ENCODE data around the gene SPNS1. TPM values are rescaled to one million over a fixed set of nuclear protein-coding genes. Genes with fewer than 3 reads are reported as not detected.

Gene SPNS1
- total RNA-seq, 1 donor from 2014 or later, result 44.5 TPM

DNA sequence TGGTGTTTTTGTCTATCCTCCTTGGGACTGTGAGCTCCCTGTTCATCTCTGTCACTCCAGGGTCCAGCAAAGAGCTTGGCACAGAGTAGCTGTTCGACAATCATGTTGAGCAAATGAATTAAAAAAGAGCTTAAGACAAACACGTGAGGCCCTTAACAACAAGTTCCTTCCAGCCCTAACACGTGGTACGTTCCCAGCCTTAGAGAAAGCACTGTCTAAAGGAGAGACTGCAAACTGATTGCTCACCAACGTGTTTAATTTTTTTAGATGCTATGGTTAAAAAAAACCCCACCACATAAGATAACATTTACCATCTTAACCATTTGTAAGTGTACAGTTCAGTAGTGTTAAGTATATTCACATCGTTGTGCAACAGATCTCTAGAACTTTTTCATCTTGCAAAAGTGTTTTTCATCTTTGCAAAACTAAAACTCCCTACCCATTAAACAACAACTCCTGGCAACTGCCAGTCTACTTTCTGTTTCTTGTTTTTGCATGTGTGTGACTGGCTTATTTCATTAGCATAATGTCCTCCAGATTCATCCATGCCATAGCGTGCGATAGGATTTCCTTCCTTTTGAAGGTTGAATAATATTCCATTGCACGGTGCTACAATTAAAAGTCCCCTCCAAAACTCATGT is 38.5 kb downstream of the SPNS1 start:
- no peak overlapping the region for H3K27ac Mint-ChIP-seq
- peaks cover 7% of the 10 kb centered on the region for H3K27me3 Mint-ChIP-seq (ENCODE audit: low read depth)
- H3K36me3 Mint-ChIP-seq, result no peaks in the 10 kb centered on the region
- DNase-seq (ENCODE audit: low spot score in 2 of 2, unreplicated experiment in 2 of 2), result no peak
- no peaks in the 10 kb centered on the region for H3K9me3 Mint-ChIP-seq
- TF ChIP-seq, protein P1, sequence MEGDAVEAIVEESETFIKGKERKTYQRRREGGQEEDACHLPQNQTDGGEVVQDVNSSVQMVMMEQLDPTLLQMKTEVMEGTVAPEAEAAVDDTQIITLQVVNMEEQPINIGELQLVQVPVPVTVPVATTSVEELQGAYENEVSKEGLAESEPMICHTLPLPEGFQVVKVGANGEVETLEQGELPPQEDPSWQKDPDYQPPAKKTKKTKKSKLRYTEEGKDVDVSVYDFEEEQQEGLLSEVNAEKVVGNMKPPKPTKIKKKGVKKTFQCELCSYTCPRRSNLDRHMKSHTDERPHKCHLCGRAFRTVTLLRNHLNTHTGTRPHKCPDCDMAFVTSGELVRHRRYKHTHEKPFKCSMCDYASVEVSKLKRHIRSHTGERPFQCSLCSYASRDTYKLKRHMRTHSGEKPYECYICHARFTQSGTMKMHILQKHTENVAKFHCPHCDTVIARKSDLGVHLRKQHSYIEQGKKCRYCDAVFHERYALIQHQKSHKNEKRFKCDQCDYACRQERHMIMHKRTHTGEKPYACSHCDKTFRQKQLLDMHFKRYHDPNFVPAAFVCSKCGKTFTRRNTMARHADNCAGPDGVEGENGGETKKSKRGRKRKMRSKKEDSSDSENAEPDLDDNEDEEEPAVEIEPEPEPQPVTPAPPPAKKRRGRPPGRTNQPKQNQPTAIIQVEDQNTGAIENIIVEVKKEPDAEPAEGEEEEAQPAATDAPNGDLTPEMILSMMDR (IDR thresholded peaks at IDR 0.05; ENCODE audit: unreplicated experiment), result no peak
- H3K4me1 Mint-ChIP-seq, result no peaks in the 10 kb centered on the region
- H3K4me3 Mint-ChIP-seq, result no peak overlapping the region

DNA sequence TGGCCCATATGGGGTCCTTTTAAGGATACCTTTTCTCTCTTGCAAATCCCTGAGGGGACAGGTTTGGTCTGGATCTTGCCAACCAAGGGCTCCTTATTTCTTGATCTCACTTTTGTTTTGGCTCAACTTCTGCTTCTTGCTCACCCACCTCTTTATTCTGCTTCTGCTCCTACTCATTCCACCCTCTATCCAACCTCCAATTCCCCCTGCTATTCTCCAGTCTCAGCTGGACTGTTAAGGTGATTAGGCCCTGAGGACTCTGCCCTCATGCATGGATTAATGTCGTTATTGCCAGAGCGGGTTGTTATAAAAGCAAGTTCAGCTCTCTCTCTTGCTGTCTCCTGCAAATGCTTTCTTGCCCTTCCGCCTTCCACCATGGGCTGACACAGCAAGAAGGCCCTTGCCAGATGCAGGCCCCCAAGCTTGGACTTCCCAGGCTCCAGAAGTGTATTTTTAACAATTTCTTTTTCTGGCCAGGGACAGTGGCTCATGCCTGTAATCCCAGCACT is 40.0 kb downstream of the SPNS1 start:
- Mint-ChIP-seq H3K27ac (no peak overlapping the region), H3K4me1 (no peaks in the 10 kb centered on the region), H3K27me3 (ENCODE audit: low read depth) (peaks cover 3% of the 10 kb centered on the region), H3K9me3 (no peaks in the 10 kb centered on the region), H3K36me3 (no peaks in the 10 kb centered on the region), H3K4me3 (no peak overlapping the region)
- TF ChIP-seq, protein P1 (IDR thresholded peaks at IDR 0.05; ENCODE audit: unreplicated experiment), result no peak
- no peak for DNase-seq (ENCODE audit: low spot score in 2 of 2, unreplicated experiment in 2 of 2)

DNA sequence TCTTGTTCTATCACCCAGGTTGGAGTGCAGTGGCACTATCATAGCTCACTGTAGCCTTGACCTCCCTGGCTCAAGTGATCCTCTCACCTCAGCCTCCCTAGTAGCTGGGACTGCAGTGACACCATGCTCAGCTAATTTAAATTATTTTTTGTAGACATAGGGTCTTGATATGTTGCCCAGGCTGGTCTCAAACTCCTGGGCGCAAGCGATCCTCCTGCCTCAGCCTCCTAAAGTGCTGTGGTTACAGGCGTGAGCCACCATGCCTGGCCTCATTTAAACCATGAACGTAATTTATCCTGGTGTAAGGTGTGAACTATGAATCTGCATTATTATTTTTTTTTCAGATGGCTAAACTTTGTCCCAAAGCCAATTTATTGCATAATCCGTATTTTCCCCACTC is 47.6 kb downstream of the SPNS1 start:
- Mint-ChIP-seq H3K9me3 (no peaks in the 10 kb centered on the region), H3K4me1 (no peaks in the 10 kb centered on the region), H3K27ac (no peak overlapping the region)

DNA sequence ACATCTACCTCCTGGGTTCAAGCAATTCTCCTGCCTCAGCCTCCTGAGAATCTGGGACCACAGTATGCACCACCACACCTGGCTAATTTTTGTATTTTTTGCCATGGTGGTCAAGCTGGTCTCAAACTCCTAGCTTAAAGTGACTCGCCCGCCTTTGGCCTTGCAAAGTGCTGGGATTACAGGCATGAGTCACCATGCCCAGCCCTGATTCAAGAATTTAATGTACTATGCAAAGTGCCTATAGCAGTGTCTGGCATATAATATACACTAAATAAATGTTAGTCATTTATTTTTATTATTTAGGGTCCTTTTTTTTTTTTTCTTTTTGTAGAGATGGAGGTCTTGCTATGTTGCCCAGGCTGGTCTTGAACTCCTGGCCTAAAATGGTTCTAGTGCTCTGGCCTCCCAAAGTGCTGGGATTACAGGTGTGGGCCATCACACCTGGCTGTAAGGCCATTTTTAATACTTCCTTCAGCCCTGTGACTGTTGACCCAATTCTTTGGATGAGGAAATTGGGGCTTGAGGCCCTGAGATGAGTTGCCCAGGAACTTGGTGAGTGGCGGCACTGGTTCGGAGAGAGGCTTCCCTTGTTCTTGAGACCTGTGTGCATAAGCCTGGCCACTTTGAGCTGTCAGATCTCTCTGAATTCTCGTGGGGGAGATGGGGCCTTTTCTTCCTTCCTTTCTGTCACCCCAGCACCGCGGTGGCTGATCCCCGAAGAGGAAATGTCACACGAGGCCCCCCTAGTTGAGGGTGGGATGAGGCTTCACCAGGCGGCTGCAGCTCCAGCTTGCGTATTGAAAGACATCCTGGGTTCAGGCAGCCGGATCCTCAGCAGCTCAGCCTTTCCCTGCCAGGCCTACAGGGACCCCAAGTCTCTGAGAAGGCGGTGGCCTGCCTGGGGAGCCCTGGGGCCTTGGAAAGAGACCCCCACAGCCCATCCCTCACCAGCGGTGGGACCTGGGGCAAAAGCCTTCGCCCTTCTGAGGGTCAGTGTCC is 49.0 kb downstream of the SPNS1 start:
- TF ChIP-seq, protein P1 (IDR thresholded peaks at IDR 0.05; ENCODE audit: unreplicated experiment), result no peak
- H3K4me3 Mint-ChIP-seq, result no peak overlapping the region
- no peaks in the 10 kb centered on the region for H3K4me1 Mint-ChIP-seq
- no peak overlapping the region for H3K27ac Mint-ChIP-seq
- DNase-seq (ENCODE audit: low spot score in 2 of 2, unreplicated experiment in 2 of 2), result no peak
- H3K27me3 Mint-ChIP-seq (ENCODE audit: low read depth), result peaks cover 6% of the 10 kb centered on the region
- no peaks in the 10 kb centered on the region for H3K9me3 Mint-ChIP-seq
- H3K36me3 Mint-ChIP-seq, result no peaks in the 10 kb centered on the region

More for the DNA sequence above, 47.6 kb downstream of the SPNS1 start:
- H3K27me3 Mint-ChIP-seq (ENCODE audit: low read depth), result peaks cover 4% of the 10 kb centered on the region
- no peak overlapping the region for H3K4me3 Mint-ChIP-seq
- TF ChIP-seq, protein P1 (IDR thresholded peaks at IDR 0.05; ENCODE audit: unreplicated experiment), result no peak
- DNase-seq (ENCODE audit: low spot score in 2 of 2, unreplicated experiment in 2 of 2), result no peak
- no peaks in the 10 kb centered on the region for H3K36me3 Mint-ChIP-seq

DNA sequence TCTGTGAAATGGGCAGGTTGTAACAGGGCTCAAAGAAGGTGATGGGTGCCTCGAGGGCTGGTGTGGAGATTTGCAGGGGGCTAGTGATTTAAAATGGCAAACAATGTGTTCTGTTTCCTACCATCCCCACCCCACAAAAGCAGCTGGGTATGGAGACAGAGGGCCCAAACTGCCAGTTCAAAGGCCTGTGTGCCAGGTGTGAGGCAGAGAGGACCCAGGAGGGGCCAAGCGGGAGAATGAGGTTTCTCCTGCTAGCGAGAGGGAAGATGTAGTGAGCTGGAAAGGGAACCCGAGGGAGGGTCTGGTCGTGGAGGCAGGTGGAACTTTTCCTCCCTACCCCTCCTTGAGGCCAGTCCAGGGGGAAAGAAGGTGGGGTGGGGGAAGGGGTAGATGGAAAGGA is 49.7 kb downstream of the SPNS1 start:
- peaks cover 6% of the 10 kb centered on the region for H3K27me3 Mint-ChIP-seq (ENCODE audit: low read depth)
- H3K36me3 Mint-ChIP-seq, result no peaks in the 10 kb centered on the region
- DNase-seq (ENCODE audit: low spot score in 2 of 2, unreplicated experiment in 2 of 2), result no peak
- H3K9me3 Mint-ChIP-seq, result no peaks in the 10 kb centered on the region
- TF ChIP-seq, protein P1 (IDR thresholded peaks at IDR 0.05; ENCODE audit: unreplicated experiment), result no peak
- H3K27ac Mint-ChIP-seq, result no peak overlapping the region
- H3K4me3 Mint-ChIP-seq, result no peak overlapping the region
- H3K4me1 Mint-ChIP-seq, result no peaks in the 10 kb centered on the region
